ENCODE results near the gene IKBKG. TPM values are rescaled to one million over a fixed set of nuclear protein-coding genes. Genes with fewer than 3 reads are reported as not detected.
A peak's percentile ranks its signal among the peaks of the same experiment; 100 is the strongest.

IKBKG gene
- total RNA-seq, 1 experiment from 2014 or later: 34.3 TPM

DNA sequence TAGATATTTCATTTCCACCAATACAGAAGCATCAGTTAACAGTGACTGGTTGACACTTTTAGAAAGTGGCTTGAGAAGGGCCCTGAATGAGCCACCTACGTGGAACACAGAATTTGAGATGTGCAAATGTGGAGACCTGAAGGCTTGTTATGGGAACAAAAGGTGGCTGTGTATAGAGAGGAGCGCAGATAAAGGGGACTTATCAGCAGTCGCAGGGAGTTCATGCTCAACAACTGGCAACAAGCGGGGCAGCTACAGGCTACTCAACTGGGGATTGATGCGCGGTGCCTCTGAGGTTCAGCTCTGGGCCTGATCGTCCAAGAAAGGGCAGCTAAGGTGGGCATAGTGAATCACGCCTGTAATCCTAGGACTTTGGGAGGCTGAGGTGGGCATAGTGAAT is 28.0 kb upstream of the IKBKG start:
- no TSS peak for BruUV-seq (replicated peaks)

GRCh38 chrX:154525606-154526490 is 21.6 kb upstream of the IKBKG start:
- Histone ChIP-seq H3K9me2 (replicated peaks; ENCODE audit: low read length) (no peaks in the 10 kb centered on the region), H3K4me2 (ENCODE audit: low read length) (no peak overlapping the region), H3K27ac (ENCODE audit: low read length) (no peak overlapping the region), H3K4me1 (ENCODE audit: insufficient read depth, low read length) (peaks cover 19% of the 10 kb centered on the region), H3K27me3 (ENCODE audit: low read length) (no peaks in the 10 kb centered on the region), H4K20me1 (ENCODE audit: low read length) (no peaks in the 10 kb centered on the region), H2AFZ (ENCODE audit: low read length) (no peak overlapping the region), H3K9me3 (ENCODE audit: low read length) (no peaks in the 10 kb centered on the region), H3K36me3 (ENCODE audit: low read depth, low read length) (no peaks in the 10 kb centered on the region), H3F3A (ENCODE audit: low read length, unreplicated experiment) (no peaks in the 10 kb centered on the region), H3K79me2 (ENCODE audit: low read length) (no peaks in the 10 kb centered on the region), H3K4me3 (ENCODE audit: low read length) (no peak overlapping the region), H3K9ac (ENCODE audit: low read length) (no peak overlapping the region)
- ChIA-PET CTCF (no interaction called here), POLR2A (ENCODE audit: unreplicated experiment) (no interaction called here)
- ATAC-seq: no peak
- no peak for TF ChIP-seq EZH2 (IDR thresholded peaks at IDR 0.05; ENCODE audit: low read length, unreplicated experiment)
- TF ChIP-seq EZH2phosphoT487 (IDR thresholded peaks at IDR 0.05; ENCODE audit: borderline replicate concordance, low read length): no peak
- TF ChIP-seq, protein P1, sequence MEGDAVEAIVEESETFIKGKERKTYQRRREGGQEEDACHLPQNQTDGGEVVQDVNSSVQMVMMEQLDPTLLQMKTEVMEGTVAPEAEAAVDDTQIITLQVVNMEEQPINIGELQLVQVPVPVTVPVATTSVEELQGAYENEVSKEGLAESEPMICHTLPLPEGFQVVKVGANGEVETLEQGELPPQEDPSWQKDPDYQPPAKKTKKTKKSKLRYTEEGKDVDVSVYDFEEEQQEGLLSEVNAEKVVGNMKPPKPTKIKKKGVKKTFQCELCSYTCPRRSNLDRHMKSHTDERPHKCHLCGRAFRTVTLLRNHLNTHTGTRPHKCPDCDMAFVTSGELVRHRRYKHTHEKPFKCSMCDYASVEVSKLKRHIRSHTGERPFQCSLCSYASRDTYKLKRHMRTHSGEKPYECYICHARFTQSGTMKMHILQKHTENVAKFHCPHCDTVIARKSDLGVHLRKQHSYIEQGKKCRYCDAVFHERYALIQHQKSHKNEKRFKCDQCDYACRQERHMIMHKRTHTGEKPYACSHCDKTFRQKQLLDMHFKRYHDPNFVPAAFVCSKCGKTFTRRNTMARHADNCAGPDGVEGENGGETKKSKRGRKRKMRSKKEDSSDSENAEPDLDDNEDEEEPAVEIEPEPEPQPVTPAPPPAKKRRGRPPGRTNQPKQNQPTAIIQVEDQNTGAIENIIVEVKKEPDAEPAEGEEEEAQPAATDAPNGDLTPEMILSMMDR (conservative IDR thresholded peaks at IDR 0.05; ENCODE audit: low read depth, low read length): no peak
- intact Hi-C loops (cut with micrococcal nuclease): no loop called here
- peak; percentile 57 for DNase-seq
- no TSS peak for BruUV-seq (replicated peaks)

More for the DNA sequence above, 28.0 kb upstream of the IKBKG start:
- Histone ChIP-seq H3K4me3 (ENCODE audit: low read length) (no peak overlapping the region), H3F3A (ENCODE audit: low read length, unreplicated experiment) (no peaks in the 10 kb centered on the region), H3K4me1 (ENCODE audit: insufficient read depth, low read length) (peaks cover 8% of the 10 kb centered on the region), H3K9me2 (replicated peaks; ENCODE audit: low read length) (no peaks in the 10 kb centered on the region), H2AFZ (ENCODE audit: low read length) (no peak overlapping the region), H3K9me3 (ENCODE audit: low read length) (no peaks in the 10 kb centered on the region), H3K27me3 (ENCODE audit: low read length) (no peaks in the 10 kb centered on the region), H3K27ac (ENCODE audit: low read length) (no peak overlapping the region), H3K9ac (ENCODE audit: low read length) (no peak overlapping the region), H3K4me2 (ENCODE audit: low read length) (no peak overlapping the region), H3K36me3 (ENCODE audit: low read depth, low read length) (no peaks in the 10 kb centered on the region), H3K79me2 (ENCODE audit: low read length) (peaks cover 12% of the 10 kb centered on the region), H4K20me1 (ENCODE audit: low read length) (no peaks in the 10 kb centered on the region)
- CTCF ChIA-PET: no interaction called here
- POLR2A ChIA-PET (ENCODE audit: unreplicated experiment): no interaction called here
- TF ChIP-seq, protein P1 (conservative IDR thresholded peaks at IDR 0.05; ENCODE audit: low read depth, low read length): no peak
- TF ChIP-seq EZH2phosphoT487 (IDR thresholded peaks at IDR 0.05; ENCODE audit: borderline replicate concordance, low read length): no peak
- no peak for TF ChIP-seq EZH2 (IDR thresholded peaks at IDR 0.05; ENCODE audit: low read length, unreplicated experiment)
- intact Hi-C loops (cut with micrococcal nuclease): no loop called here
- DNase-seq (no peak), ATAC-seq (no peak)

All from PC-3 (cell line).